Measurements from ENCODE around the gene TSEN15.
"Not testable (repeated sequence)": the region's sequence is repeated elsewhere in the genome, so short reads cannot be mapped to it uniquely, and the experiment has no call there.

The TSEN15 gene

DNA sequence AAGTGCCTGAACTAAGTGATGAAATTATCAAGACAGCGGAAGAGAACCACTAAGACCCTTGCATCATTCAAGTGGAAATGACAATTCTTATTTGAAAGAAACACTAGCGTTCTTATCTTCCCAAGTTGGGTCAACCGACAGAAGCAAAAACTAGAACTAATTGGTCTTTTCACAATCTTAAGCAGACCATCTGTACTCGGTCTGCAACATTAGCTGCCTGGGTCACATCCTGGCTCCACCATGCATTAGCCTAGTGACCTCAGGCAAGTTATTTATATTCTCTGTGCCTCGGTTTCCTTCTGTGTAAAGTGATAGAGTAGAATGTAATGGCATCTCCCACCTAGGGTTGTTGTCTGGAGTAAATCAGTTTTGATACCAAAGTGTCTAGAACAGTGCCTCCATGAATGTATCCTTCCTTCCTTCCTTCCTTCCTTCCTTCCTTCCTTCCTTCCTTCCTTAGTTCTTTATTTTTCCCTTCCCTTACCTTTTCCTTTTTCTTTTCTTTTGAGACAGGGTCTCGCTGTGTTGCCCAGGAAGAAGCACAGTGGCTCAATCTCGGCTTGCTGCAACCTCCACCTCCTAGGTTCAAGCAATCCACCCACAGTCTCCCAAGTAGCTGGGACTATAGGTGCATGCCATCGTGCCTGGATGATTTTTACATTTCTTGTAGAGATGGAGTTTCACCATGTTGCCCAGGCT, 20.0 kb upstream of the TSEN15 start:
- no peak for DNase-seq (ENCODE audit: low read depth in 2 of 2)

DNA sequence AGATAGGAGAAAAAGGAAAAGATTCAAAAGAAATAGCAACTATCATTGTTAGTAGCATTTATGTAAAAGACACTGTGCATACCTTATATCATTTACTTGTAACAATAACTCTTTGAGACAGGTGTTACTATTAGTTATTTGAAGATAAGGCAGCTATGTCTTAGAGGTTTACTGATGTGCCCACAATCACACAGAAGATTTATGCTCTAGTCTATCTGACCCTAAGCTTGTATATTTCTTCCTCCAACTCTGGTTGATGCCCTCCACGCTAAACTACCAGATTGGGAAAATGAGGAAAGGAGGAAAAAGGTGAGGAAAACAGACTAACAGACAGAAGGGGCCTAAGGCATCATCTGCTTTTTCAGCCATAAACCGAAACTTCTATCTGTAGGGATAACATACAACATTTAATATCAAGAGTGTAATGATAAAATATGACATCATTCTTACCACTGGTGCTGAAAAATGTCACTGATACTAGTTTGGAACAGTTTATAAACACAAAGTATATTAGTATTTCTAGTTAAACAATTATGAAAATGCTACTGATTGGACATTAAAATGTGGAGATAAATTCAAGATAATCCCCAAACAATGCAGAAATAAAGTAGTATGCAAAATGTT, 19.1 kb upstream of the TSEN15 start:
- DNase-seq (ENCODE audit: low read depth in 2 of 2): no peak

- DNase-seq (ENCODE audit: low read depth in 2 of 2): no peak
These were observed 18.6 kb upstream of the TSEN15 start for GRCh38 chr1:184032930-184033418.

DNA sequence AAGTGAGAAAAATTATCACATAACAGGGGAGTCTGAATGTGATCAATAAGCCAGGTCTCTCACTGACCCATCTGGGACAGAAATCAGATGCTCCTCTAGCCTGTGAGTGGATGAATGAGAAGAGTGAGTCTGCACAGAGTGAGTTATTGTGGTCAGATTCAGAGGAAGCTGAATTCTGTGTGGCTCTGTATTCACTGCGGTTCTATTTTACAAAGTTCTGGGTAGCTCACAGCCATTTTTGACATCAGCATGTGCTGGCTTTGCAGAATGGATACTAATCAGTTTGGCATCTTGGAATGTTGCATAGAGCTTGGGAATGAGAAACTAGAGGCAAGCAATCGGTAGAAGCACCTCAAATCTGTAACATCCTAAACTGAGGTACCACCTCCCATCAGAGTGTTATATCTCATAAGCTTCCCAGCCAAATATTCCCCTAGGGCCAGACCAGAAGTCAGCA, 17.8 kb upstream of the TSEN15 start:
- no peak for DNase-seq (ENCODE audit: low read depth in 2 of 2)

DNA sequence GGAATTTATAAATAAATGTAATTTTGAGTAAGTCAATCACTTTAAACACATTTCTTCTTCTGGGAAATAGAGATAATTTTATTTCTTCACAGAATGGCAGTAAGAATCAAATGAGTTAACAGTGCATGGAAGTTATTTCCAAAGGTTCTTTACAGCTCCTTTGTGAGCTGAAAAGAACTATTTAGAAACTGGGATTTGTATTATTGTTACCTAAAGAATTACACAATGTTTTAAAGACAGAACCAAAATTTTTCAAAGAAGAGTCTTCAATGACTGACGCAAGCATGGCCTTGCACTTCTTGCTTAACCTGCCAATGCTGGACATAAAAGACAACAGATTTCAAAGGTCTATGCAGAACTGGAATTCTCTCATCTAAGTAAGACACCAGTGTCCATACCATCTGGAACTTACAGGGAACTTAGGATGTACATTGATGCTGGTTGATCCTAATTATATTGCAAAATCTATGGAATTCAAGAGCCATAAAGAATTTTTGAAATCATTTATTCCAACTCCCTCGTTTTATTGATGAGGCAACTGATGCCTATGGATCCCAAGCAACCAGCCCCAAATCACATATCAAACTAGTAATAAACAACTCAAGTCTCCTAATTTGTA, 16.7 kb upstream of the TSEN15 start:
- no peak for DNase-seq (ENCODE audit: low read depth in 2 of 2)

DNA sequence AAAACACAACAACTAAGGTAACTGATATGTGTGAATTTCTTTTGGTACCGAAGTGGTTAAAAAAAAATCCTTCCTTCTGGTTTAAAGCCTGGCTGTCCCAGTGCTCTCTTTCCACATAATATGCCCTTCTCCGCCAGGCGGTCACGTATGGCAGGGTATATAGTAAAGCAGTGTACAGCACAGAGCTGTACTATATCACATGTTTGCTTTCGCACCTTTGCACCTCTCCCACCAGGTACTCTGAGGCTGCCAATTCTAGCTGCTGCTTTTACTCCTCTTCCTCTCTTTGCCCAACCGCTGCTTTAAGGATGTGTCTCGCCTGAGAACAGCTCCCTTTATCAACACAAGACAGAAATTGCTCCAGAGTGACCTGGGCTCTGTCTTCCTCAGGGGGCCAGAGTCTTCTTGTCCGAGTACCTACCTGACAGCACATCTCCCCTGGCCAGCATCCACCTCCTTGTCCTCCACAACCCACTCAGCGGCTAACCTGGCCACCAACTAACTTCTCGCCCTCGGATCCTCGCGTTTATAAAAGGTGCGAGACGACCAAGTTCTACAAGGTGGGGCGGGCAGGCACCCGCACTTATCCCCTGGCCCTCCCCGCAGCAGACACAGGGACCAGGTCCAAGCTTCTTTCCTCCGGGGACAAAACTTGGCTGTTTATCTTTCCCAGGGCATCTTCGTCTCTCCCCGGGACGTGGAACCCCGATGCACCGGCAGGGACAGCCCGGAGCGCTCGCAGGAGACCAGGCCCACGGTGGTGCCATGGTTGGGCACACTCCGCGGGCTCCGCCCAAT, 15.6 kb upstream of the TSEN15 start:
- DNase-seq (ENCODE audit: low read depth in 2 of 2): no peak

- DNase-seq (ENCODE audit: low read depth in 2 of 2): no peak
These were observed 15.0 kb upstream of the TSEN15 start for GRCh38 chr1:184036517-184036949.

GRCh38 chr1:184037849-184038591, 13.5 kb upstream of the TSEN15 start:
- no peak for DNase-seq (ENCODE audit: low read depth in 2 of 2)

DNA sequence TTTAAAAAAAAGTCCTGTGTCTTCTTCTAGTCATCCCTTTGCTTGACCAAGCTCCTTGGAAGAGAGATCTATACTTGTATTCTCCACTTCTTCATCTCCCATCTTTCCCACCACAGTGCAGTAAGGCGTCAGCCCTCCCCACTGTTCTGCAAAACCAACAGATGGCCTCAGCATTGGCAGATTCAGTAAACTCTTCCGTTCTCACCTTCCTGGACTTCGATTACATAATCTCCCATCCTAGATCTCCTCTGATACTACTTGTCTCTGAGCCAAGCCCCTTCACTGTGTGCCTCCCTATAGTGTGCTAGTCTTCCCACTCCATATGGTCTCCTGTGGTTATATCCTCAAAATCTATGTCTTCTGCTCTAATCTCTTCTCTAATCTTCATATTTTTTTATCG, 12.4 kb upstream of the TSEN15 start:
- DNase-seq (ENCODE audit: low read depth in 2 of 2): no peak

DNA sequence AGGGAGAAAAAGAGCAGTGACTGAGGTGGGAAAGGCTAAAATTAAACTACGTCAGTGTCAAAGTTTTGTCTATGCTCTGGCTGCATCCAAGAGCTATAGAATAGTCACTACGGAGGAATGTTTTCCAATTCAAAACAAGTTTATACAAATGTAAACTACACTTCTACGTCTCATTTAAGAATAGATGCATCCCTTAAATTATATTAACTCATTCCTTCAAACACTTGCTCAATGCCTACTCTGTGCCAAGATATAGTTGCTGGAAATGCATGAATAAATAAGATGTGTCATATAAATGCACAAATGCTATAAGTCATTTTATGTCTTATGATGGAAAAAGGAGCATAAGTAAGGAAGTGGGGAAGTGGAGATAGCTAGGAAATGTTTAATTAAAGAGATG, 9.8 kb upstream of the TSEN15 start:
- DNase-seq (ENCODE audit: low read depth in 2 of 2): no peak

DNA sequence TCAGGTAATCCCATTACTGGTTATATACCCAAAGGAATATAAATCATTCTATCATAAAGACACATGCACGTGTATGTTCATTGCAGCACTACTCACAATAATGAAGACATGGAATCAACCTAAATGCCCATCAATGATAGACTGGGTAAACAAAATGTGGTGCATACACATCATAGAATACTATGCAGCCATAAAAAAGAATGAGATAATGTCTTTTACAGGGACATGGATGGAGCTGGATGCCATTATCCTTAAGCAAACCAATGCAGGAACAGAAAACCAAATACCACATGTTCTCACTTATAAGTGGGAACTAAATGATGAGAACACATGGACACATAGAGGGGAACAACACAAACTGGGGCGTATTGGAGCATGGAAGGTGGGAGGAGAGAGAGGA, 8.2 kb upstream of the TSEN15 start:
- not testable (repeated sequence) for DNase-seq (ENCODE audit: low read depth in 2 of 2)

- no peak for DNase-seq (ENCODE audit: low read depth in 2 of 2)
These were observed 6.7 kb upstream of the TSEN15 start for GRCh38 chr1:184044603-184045376.

- DNase-seq (ENCODE audit: low read depth in 2 of 2): not testable (repeated sequence)
These were observed 4.0 kb upstream of the TSEN15 start for GRCh38 chr1:184047541-184047940.

GRCh38 chr1:184048561-184049240, 2.8 kb upstream of the TSEN15 start:
- DNase-seq (ENCODE audit: low read depth in 2 of 2): no peak

DNA sequence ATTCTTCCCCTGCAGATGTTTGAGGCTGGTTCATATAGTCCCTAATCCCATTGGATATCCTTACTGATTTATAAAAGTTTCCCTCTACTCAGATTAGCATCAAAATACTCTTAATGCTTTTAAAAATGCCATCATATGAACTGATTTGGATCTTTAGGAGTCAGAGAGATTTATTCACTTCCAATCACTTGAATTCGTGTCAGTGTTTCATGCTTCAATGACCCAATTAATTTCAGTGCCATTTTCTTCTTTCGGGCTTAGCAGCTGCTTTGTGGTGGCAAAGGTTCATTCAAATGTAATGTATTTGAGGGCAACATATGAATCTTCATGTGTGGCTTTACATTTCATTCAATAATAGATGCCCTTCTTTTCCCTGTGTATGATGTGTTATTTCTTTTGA, 2.2 kb upstream of the TSEN15 start:
- no peak for DNase-seq (ENCODE audit: low read depth in 2 of 2)

DNA sequence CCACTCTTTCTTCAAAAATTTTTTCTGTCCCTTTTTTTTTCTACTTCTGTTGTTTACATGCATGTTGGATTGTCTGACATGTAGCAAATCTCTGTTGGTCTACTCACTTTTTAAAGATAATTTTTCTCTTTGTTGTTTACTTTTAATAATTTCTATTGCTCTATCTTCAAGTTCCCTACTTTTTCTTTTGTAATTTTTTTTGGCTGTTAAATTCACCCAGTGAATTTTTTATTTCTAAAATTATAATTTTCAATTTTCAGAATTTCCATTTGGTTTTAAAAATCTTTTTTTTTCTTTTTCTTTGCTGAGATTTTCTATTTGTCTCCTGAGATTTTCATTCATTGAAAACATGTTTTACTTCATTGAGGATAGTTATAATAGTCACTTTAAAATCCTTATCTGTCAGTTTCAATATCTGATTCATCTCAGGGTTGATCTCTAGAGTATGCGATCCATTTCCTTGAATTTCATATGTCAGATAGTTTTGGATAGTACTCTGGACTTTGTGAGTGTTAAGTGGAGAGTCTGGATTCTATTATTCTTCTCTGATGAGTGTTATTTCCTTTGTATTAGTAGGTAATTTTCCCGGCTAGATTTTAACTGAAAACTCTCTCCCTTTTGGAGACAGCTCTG, 1.6 kb upstream of the TSEN15 start:
- DNase-seq (ENCODE audit: low read depth in 2 of 2): no peak

DNA sequence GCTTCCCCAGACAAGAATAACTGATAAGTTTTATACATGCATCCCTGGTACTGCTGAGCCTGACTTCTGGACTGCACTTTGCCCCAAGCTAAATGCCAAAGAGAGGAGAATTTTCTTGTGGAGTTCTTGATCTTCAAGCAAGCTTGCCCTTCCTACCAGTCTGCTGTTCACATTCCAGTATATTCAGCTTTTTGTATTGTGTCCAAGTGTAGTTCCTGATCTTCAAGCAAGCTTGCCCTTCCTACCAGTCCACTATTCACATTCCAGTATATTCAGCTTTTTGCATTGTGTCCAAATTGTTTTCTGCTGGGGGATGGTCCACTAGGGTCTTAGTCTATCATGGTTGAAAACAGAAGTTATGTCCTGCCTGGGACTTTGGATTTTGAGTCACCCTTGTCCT, 894 bp upstream of the TSEN15 start:
- no peak for DNase-seq (ENCODE audit: low read depth in 2 of 2)

GRCh38 chr1:184051138-184051484, 419 bp upstream of the TSEN15 start:
- DNase-seq (ENCODE audit: low read depth in 2 of 2): no peak

- DNase-seq (ENCODE audit: low read depth in 2 of 2): no peak
These were observed 647 bp downstream of the TSEN15 start for GRCh38 chr1:184052194-184052559.

- no peak for DNase-seq (ENCODE audit: low read depth in 2 of 2)
These were observed 1.2 kb downstream of the TSEN15 start for GRCh38 chr1:184052750-184053149.
